Measurements from ENCODE around the gene RPH3AL.
"Not testable (repeated sequence)": the region's sequence is repeated elsewhere in the genome, so short reads cannot be mapped to it uniquely, and the experiment has no call there.

- TF ChIP-seq YY1, CTCF (tag by site-specific recombination; IDR thresholded peaks at IDR 0.05): not testable (repeated sequence)
Observed at GRCh38 chr17:366657-367615, 14.3 kb upstream of the RPH3AL start.
